GM21723 (cell line): Measurements from ENCODE around the gene EVI2A.

ENCODE experiments used
- ATAC-seq: cut with Tn5 transposase; IDR thresholded peaks from one replicate; pipeline ENCODE4 v1.9.1; 2021; ENCODE audit warnings: mild to moderate bottlenecking, moderate library complexity; ENCODE audit not compliant: unreplicated experiment

Gene EVI2A

GRCh38 chr17:31279401-31279800, 42.0 kb downstream of the EVI2A start:
- ATAC-seq: no peak

- ATAC-seq: no peak
Measured at GRCh38 chr17:31275116-31275515, 46.3 kb downstream of the EVI2A start.

- ATAC-seq: no peak
Measured at GRCh38 chr17:31274252-31274651, 47.2 kb downstream of the EVI2A start.

- ATAC-seq: no peak
Measured at GRCh38 chr17:31273516-31273915, 47.9 kb downstream of the EVI2A start.

GRCh38 chr17:31272803-31273202, 48.6 kb downstream of the EVI2A start:
- no peak for ATAC-seq

GRCh38 chr17:31272236-31272635, 49.2 kb downstream of the EVI2A start:
- no peak for ATAC-seq

- ATAC-seq: no peak
Measured at GRCh38 chr17:31269578-31269983, 51.8 kb downstream of the EVI2A start.

- ATAC-seq: no peak
Measured at GRCh38 chr17:31269036-31269577, 52.3 kb downstream of the EVI2A start.
